ENCODE measurements around the gene CD99L2. TPM values are rescaled to one million over a fixed set of nuclear protein-coding genes. Genes with fewer than 3 reads are reported as not detected.

The CD99L2 gene
- total and polyA plus RNA-seq, 3 donors from 2014 or later = 35.4 to 56.6 (median 36.5) TPM

- no peaks in the 10 kb centered on the region for H3K36me3 ChIP-seq (ENCODE audit: low read depth, missing control alignments)
- intact Hi-C loops (cut with DNase I; ENCODE audit: low total_unique reads) = no loop called here
- no peak overlapping the region for H3K27ac ChIP-seq
- no peak overlapping the region for H3K4me3 ChIP-seq
- 61% methylated on average over 13 of the region's 18 CpGs; no CpG with 5 or more reads in 1 of the 2 donors for WGBS, 2 donors
- H3K4me1 ChIP-seq = no peaks in the 10 kb centered on the region
- H3K9me3 ChIP-seq = no peaks in the 10 kb centered on the region
- no peak for TF ChIP-seq CTCF (IDR thresholded peaks at IDR 0.05)
- no peak for TF ChIP-seq POLR2A (IDR thresholded peaks at IDR 0.05)
- DNase-seq = no peak
- no peaks in the 10 kb centered on the region for H3K27me3 ChIP-seq
These were observed 122.7 kb downstream of the CD99L2 start for GRCh38 chrX:150775569-150776350.

GRCh38 chrX:150774798-150775568 lies 123.5 kb downstream of the CD99L2 start:
- TF ChIP-seq CTCF (IDR thresholded peaks at IDR 0.05) (no peak), POLR2A (IDR thresholded peaks at IDR 0.05) (no peak)

GRCh38 chrX:150773634-150774033 lies 124.8 kb downstream of the CD99L2 start:
- H3K27ac ChIP-seq = no peak overlapping the region
- 60 to 75% methylated on average over 4 of the region's 4 CpGs for WGBS, 2 donors
- intact Hi-C loops (cut with DNase I; ENCODE audit: low total_unique reads) = loop anchor here (5.0 kb wide), 1 partner anchor 309 kb away; no protein-coding TSS in a partner anchor
- no peak overlapping the region for H3K4me3 ChIP-seq
- DNase-seq = no peak
- no peaks in the 10 kb centered on the region for H3K27me3 ChIP-seq
- TF ChIP-seq CTCF (IDR thresholded peaks at IDR 0.05) (no peak), POLR2A (IDR thresholded peaks at IDR 0.05) (no peak)
- no peaks in the 10 kb centered on the region for H3K36me3 ChIP-seq (ENCODE audit: low read depth, missing control alignments)
- no peaks in the 10 kb centered on the region for H3K9me3 ChIP-seq
- H3K4me1 ChIP-seq = no peaks in the 10 kb centered on the region

More at GRCh38 chrX:150774798-150775568, 123.5 kb downstream of the CD99L2 start:
- Histone ChIP-seq H3K27me3 (no peaks in the 10 kb centered on the region), H3K9me3 (no peaks in the 10 kb centered on the region), H3K4me3 (no peak overlapping the region), H3K36me3 (ENCODE audit: low read depth, missing control alignments) (no peaks in the 10 kb centered on the region), H3K27ac (no peak overlapping the region), H3K4me1 (no peaks in the 10 kb centered on the region)
- WGBS, 2 donors = 97 to 98% methylated on average over 9 to 12 of the region's 14 CpGs
- DNase-seq = no peak
- intact Hi-C loops (cut with DNase I; ENCODE audit: low total_unique reads) = loop anchor here (5.0 kb wide), 1 partner anchor 307 kb away; no protein-coding TSS in a partner anchor

GRCh38 chrX:150773117-150773516 lies 125.4 kb downstream of the CD99L2 start:
- H3K27me3 ChIP-seq = no peaks in the 10 kb centered on the region
- H3K4me3 ChIP-seq = no peak overlapping the region
- DNase-seq = no peak
- intact Hi-C loops (cut with DNase I; ENCODE audit: low total_unique reads) = loop anchor here (5.0 kb wide), 1 partner anchor 309 kb away; no protein-coding TSS in a partner anchor
- H3K4me1 ChIP-seq = no peaks in the 10 kb centered on the region
- 93 to 95% methylated on average over 7 to 8 of the region's 8 CpGs for WGBS, 2 donors
- no peaks in the 10 kb centered on the region for H3K9me3 ChIP-seq
- no peaks in the 10 kb centered on the region for H3K36me3 ChIP-seq (ENCODE audit: low read depth, missing control alignments)
- no peak overlapping the region for H3K27ac ChIP-seq
- TF ChIP-seq POLR2A (IDR thresholded peaks at IDR 0.05) = no peak
- no peak for TF ChIP-seq CTCF (IDR thresholded peaks at IDR 0.05)
